Measurements from ENCODE around the gene HIPK2. TPM values are rescaled to one million over a fixed set of nuclear protein-coding genes. Genes with fewer than 3 reads are reported as not detected.

Gene HIPK2
- total RNA-seq, 4 donors from 2014 or later = 16.6 to 60.2 (median 35.1) TPM

GRCh38 chr7:139630643-139631519, 146.9 kb downstream of the HIPK2 start:
- Histone ChIP-seq H3K9me3 (no peaks in the 10 kb centered on the region), H3K4me3 (no peak overlapping the region), H3K27ac (no peak overlapping the region), H3K36me3 (peaks cover 0 to 45% (median 0%) of the 10 kb centered on the region in 3 donors), H3K4me1 (no peaks in the 10 kb centered on the region), H3K27me3 (no peaks in the 10 kb centered on the region)
- no peak for TF ChIP-seq CTCF (IDR thresholded peaks at IDR 0.05)
- TF ChIP-seq POLR2A (IDR thresholded peaks at IDR 0.05) = no peak
- no peak for DNase-seq

DNA sequence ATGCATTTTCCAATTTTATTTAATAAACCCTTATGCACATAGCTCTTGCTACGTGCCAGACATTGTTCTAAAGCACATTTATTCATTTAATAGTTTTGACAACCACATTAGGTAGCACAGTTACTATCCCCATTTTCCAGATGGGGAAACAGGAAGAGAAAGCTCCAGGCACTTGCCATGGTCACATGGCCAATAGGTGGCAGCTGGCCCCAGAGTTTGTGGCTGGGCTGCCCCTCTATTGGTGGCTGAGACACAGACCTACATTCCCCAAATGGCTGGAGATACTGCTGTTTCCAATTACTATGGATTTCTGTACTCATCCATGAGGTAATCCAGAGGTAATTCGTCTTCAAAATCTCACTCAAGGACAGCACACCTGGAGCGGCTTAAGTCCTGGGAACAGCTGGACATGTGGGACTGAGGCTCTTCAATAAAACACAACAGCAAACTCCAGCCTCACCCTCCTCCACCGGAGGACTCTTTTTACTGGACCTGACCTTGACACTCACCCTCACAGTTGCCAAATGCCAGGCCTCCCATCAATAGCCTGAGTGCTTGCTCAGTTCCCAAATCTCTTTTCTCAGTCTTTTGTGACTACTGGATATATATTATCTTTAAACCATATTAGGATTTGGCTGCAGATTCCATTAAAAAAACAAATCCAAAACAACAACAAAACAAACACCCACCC, 148.3 kb downstream of the HIPK2 start:
- TF ChIP-seq POLR2A (IDR thresholded peaks at IDR 0.05) = no peak
- TF ChIP-seq CTCF (IDR thresholded peaks at IDR 0.05) = no peak
- Histone ChIP-seq H3K36me3 (peaks cover 0 to 51% (median 0%) of the 10 kb centered on the region in 3 donors), H3K27ac (no peak overlapping the region), H3K4me1 (no peaks in the 10 kb centered on the region), H3K4me3 (no peak overlapping the region), H3K9me3 (no peaks in the 10 kb centered on the region), H3K27me3 (no peaks in the 10 kb centered on the region)
- DNase-seq = no peak

DNA sequence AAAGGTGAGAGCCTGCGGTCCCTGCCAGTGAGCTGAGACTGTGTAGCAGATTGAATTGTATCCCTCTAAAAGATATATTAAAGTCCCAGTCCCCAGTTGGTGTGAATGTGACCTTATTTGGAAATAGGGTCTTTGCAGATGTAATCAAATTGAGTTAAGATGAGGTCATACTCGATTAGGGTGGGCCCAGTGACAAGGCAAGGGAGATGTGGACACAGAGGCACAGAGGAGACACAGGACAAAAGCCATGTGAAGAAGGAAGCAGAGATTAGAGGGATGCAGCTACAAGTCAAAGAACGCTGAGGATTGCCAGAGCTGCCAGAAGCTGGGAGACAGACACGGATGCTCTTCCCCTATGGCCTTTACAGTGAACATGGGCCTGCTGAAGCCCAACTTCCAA, 150.0 kb downstream of the HIPK2 start:
- Histone ChIP-seq H3K27ac (no peak overlapping the region), H3K36me3 (peaks cover 0 to 57% (median 0%) of the 10 kb centered on the region in 3 donors), H3K4me3 (no peak overlapping the region), H3K9me3 (no peaks in the 10 kb centered on the region), H3K27me3 (no peaks in the 10 kb centered on the region), H3K4me1 (no peaks in the 10 kb centered on the region)
- TF ChIP-seq CTCF (IDR thresholded peaks at IDR 0.05) = no peak
- no peak for DNase-seq

DNA sequence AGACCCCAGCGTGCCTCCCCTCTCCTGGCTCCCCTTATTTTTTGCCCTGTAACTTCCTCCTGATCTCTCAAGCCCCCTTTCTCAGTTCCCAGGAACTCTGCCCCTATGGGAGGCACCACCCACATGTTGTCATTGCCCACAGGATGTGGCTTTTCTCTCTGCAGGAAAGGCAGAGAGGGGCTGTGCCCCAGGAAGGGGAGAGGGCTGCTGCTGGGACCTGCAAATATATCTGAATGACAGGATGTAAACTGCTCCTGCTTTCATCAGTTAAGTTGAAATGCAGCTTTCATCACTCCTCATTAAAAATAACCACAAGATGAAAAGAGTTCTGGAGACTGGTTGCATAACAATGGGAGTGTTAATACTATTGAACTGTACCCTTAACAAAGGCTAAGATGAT, 151.0 kb downstream of the HIPK2 start:
- TF ChIP-seq CTCF (IDR thresholded peaks at IDR 0.05) (no peak), POLR2A (IDR thresholded peaks at IDR 0.05) (no peak)
- peaks cover 0 to 61% (median 0%) of the 10 kb centered on the region in 3 donors for H3K36me3 ChIP-seq
- no peaks in the 10 kb centered on the region for H3K4me1 ChIP-seq
- no peaks in the 10 kb centered on the region for H3K27me3 ChIP-seq
- H3K27ac ChIP-seq = no peak overlapping the region
- DNase-seq = no peak
- H3K4me3 ChIP-seq = no peak overlapping the region
- H3K9me3 ChIP-seq = no peaks in the 10 kb centered on the region

- peaks cover 0 to 51% (median 0%) of the 10 kb centered on the region in 3 donors for H3K36me3 ChIP-seq
- no peaks in the 10 kb centered on the region for H3K4me1 ChIP-seq
- no peaks in the 10 kb centered on the region for H3K27me3 ChIP-seq
- H3K9me3 ChIP-seq = no peaks in the 10 kb centered on the region
- H3K4me3 ChIP-seq = no peak overlapping the region
- no peak for TF ChIP-seq POLR2A (IDR thresholded peaks at IDR 0.05)
- TF ChIP-seq CTCF (IDR thresholded peaks at IDR 0.05) = no peak
- no peak for DNase-seq
- no peak overlapping the region for H3K27ac ChIP-seq
These were observed 154.3 kb downstream of the HIPK2 start for GRCh38 chr7:139623518-139623917.
